Neutrophil (primary cell): ENCODE results near the gene PPP1R27.

Experiments
- H3K27ac ChIP-seq: fragments of 200-600 bp; sonication (generic); 2 replicates; pipeline ENCODE4 v1.5.1; 2016; ENCODE audit warnings: mild to moderate bottlenecking, moderate library complexity
- H3K27me3 ChIP-seq: fragments of 200-600 bp; sonication (generic); 2 replicates; pipeline ENCODE4 v1.6.0; 2016; ENCODE audit warnings: mild to moderate bottlenecking
- H3K36me3 ChIP-seq: fragments of 200-600 bp; sonication (generic); 2 replicates; pipeline ENCODE4 v1.5.1; 2017
- H3K4me1 ChIP-seq, 2 experiments: fragments of 200-600 bp in 1 of 2; sonication (generic) in 1 of 2; 1 replicate in 1 of 2; 2 replicates in 1 of 2; pipeline versions ENCODE4 v1.5.1 to v1.6.1; 2013 to 2016; ENCODE audit warnings: low read depth in 1 of 2, low read length in 1 of 2, mild to moderate bottlenecking in 1 of 2, moderate library complexity in 1 of 2; ENCODE audit not compliant: control insufficient read depth in 1 of 2, insufficient read depth in 1 of 2
- H3K4me3 ChIP-seq, 2 experiments: fragments of 200-600 bp in 1 of 2; sonication (generic) in 1 of 2; 1 replicate in 1 of 2; 2 replicates in 1 of 2; pipeline ENCODE4 v1.5.1; 2013 to 2016; ENCODE audit warnings: low read depth in 1 of 2, low read length in 1 of 2, mild to moderate bottlenecking in 1 of 2, moderate library complexity in 1 of 2
- H3K9me3 ChIP-seq: fragments of 200-600 bp; sonication (generic); 2 replicates; pipeline ENCODE4 v1.5.1; 2016
- TF ChIP-seq, protein P1 (sequence below): fragments of 200-600 bp; sonication (generic); IDR thresholded peaks from 2 replicates; pipeline ENCODE4 v1.5.1; 2016; ENCODE audit warnings: antibody characterized with exemption

Gene PPP1R27

DNA sequence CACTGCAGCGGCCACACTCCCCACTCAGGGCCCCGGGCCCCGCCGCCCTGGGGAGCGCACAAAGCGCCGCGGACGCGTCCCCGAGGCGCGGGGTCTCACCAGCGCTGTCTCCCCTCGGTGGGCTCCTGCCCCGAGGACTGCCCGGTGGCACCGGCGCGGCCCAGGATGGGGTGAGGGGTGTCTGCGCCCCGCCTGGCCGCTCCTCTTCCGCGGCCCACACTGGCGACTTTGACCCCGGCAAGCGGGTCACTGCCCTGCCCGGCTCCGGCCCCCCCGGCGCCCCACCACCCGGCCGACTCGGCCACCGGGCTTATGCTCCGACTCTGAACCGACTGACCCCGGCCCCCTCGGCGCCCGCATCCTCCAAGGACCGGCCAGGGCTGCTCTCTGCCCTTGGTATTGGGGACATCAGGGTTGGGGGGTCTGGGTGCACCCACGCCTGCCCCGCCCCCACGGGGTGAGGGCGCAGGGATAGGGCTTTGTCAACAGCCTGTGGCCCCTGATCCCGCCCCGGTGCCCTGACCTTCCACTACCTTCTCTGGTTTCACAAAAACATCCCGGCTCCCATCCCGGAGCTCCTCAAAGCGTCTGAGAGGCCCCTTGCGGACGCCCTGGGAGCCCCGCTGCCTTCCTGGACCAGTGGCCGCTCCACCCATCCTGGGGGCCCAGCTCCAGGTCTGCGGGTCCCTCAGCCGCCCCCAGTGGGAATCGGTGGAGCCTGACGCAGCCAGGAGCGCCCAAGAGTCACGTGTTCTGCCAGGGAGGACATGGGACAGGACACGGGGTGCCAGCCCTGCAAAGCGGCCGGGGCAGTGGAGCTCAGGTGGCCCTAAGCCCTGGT is 30.1 kb downstream of the PPP1R27 start:
- H3K36me3 ChIP-seq, result no peaks in the 10 kb centered on the region
- H3K9me3 ChIP-seq, result no peaks in the 10 kb centered on the region
- H3K4me1 ChIP-seq, result peaks cover 0 to 8% of the 10 kb centered on the region in 2 experiments
- no peak overlapping the region for H3K27ac ChIP-seq
- H3K27me3 ChIP-seq, result peaks cover 100% of the 10 kb centered on the region
- TF ChIP-seq, protein P1, sequence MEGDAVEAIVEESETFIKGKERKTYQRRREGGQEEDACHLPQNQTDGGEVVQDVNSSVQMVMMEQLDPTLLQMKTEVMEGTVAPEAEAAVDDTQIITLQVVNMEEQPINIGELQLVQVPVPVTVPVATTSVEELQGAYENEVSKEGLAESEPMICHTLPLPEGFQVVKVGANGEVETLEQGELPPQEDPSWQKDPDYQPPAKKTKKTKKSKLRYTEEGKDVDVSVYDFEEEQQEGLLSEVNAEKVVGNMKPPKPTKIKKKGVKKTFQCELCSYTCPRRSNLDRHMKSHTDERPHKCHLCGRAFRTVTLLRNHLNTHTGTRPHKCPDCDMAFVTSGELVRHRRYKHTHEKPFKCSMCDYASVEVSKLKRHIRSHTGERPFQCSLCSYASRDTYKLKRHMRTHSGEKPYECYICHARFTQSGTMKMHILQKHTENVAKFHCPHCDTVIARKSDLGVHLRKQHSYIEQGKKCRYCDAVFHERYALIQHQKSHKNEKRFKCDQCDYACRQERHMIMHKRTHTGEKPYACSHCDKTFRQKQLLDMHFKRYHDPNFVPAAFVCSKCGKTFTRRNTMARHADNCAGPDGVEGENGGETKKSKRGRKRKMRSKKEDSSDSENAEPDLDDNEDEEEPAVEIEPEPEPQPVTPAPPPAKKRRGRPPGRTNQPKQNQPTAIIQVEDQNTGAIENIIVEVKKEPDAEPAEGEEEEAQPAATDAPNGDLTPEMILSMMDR, result no peak
- H3K4me3 ChIP-seq, result no peak overlapping the region

DNA sequence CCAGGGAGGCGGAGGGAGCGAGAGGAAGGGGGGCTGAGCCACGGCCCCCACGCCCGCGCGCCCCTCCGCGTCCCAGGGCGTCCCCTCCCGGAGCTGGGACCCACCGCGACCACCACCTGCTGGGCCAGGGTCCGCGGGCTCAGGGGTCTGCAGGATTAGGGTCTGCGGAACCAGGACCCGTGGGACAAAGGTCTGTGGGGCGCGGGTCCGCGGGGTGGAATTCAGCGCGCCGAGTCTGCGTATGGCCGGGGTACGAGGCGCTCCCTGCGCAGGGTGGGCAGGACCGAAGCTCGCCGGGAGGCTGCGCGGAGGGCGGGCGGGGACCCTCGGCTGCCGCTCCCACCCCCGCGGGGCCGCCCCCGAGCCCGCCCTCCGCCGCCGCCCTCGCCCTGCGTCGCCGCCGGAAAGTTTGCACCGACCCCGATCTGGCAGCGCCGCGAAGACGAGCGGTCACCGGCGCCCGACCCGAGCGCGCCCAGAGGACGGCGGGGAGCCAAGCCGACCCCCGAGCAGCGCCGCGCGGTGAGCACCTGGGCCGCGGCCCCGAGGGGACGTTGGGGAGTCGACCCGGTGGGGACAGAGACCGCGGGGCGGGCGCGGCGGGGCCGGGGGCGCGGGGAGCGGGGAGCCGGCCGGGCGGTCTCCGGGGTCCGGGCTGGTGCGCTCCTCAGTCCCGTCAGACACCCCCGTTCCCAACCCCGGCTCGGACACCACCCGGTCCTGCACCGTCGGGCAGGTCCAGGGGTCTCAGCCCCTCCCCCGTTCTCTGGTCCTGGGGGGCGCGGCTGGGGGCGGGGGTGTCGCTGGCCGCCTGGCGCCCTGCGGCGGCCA is 30.9 kb downstream of the PPP1R27 start, which contains the start of gene GCGR:
Gene GCGR (plus strand): TSS at position 423 of the 831 bp plus-strand sequence. CDS start 4,869 bp downstream, outside the sequence.
- Histone ChIP-seq H3K4me1 (peaks cover 0 to 8% of the 10 kb centered on the region in 2 experiments), H3K27ac (no peak within 1 kb of the TSS), H3K4me3 (no peak within 1 kb of the TSS), H3K9me3 (no peaks in the 10 kb centered on the region), H3K36me3 (no peaks in the 10 kb centered on the region), H3K27me3 (peaks cover 99% of the 10 kb centered on the region)
- TF ChIP-seq, protein P1, result no peak

DNA sequence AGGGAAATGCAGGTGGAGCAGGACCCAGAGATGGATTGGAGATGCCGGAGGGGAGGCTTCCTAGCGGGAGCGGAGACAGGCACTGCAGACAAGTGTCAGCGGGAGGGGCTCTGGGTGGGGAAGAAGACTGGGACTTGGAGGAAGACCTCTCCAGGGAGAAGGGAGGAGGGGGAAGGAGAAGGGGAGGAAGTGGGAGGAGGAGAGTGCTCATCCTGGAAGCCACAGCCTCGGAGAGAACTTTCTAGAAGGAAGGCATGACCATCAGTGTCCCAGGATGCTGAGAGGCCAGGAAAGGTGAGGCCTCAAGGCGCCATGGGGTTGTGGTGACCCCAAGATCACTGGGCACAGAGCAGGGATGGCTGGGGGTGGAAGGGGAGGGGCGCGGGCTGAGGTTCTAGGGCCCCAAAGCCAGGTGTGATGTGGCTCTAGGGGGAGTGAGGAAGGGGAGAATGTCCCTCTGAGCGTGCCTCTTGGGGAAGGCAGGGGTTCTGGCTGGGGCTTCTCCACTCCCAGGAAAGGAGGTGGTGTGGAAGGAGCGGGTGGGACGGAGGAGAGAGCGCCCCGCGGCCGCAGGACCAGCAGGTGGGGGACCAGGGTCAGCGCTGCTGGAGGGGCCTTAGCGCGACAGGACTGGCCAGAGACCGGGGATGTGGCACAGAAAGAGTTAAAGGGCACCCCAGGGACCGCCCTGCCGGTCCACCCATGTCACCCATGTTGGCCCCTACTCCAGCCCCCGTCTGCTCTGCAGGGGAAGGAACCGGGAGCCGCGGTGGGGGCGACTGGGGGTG is 31.8 kb downstream of the PPP1R27 start:
- peaks cover 90% of the 10 kb centered on the region for H3K27me3 ChIP-seq
- H3K36me3 ChIP-seq, result no peaks in the 10 kb centered on the region
- H3K4me1 ChIP-seq, result peaks cover 0 to 8% of the 10 kb centered on the region in 2 experiments
- H3K4me3 ChIP-seq, result no peak overlapping the region
- H3K9me3 ChIP-seq, result no peaks in the 10 kb centered on the region
- TF ChIP-seq, protein P1, result no peak
- H3K27ac ChIP-seq, result no peak overlapping the region

DNA sequence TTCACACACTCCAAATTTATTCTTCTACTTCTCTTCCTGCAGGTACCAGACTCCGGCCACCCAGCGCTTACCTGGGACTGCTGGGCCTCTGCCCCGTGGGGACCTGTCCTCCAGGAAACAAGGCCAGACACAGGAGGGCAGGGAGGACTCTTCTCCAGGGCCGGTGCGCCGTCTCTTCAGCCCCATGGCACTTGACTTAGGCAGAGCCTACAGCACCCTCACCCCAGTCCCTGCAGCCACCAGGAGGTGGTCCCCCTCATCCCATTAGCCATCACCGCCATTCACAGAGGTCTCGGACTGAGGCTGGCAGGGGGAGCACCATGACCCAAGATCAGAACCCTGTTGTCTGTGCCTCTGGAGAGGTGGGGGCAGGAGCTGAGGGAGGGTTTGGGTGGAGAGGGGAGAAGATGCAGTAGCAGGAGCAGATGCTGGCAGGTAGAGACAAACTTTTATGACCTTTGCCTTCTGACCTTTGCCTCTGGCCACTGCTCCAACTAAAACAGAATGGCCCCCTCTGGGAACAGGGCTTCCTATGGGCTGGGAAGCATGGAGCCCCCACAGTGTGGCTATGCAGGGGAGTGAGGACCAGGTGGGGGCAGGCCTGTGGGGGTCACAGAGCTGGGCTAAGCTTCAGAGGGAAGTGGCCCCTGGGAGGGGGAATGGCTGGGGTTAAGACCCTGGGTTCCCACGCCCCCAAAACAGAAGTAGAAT is 32.6 kb downstream of the PPP1R27 start:
- peaks cover 82% of the 10 kb centered on the region for H3K27me3 ChIP-seq
- no peaks in the 10 kb centered on the region for H3K9me3 ChIP-seq
- TF ChIP-seq, protein P1, result no peak
- H3K36me3 ChIP-seq, result no peaks in the 10 kb centered on the region
- no peak overlapping the region for H3K4me3 ChIP-seq
- no peak overlapping the region for H3K27ac ChIP-seq
- peaks cover 0 to 8% of the 10 kb centered on the region in 2 experiments for H3K4me1 ChIP-seq
